Measurements from ENCODE around the gene HUNK.
A peak's percentile ranks its signal among the peaks of the same experiment; 100 is the strongest.

The HUNK gene

DNA sequence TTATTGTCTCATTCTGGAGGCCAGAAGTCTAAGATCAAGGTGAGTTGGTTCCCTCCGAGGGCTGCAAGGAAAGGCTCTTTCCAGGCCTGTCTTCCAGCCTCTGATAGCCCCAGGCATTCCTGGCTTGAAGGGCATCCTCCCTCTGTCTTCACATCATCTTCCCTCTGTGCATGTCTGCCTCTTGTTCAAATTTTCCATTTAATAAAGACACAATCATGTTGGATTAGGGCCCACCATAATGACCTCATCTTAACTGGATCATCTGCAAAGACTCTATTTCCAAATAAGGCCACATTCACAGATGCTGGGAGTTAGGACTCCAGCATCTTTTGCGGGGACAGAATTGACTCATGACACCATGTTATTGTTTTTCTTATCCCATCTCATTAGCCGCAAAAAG, 24.5 kb downstream of the HUNK start:
- TF ChIP-seq ARNT (IDR thresholded peaks at IDR 0.05) (no peak), TARDBP (IDR thresholded peaks at IDR 0.05) (no peak), BHLHE40 (IDR thresholded peaks at IDR 0.05; ENCODE audit: borderline replicate concordance) (no peak), CTBP1 (IDR thresholded peaks at IDR 0.05; ENCODE audit: borderline replicate concordance) (no peak)
- POLR2A ChIA-PET = no interaction called here
- CTCF ChIA-PET = no interaction called here
- no peak for DNase-seq (ENCODE audit: extremely low spot score)

DNA sequence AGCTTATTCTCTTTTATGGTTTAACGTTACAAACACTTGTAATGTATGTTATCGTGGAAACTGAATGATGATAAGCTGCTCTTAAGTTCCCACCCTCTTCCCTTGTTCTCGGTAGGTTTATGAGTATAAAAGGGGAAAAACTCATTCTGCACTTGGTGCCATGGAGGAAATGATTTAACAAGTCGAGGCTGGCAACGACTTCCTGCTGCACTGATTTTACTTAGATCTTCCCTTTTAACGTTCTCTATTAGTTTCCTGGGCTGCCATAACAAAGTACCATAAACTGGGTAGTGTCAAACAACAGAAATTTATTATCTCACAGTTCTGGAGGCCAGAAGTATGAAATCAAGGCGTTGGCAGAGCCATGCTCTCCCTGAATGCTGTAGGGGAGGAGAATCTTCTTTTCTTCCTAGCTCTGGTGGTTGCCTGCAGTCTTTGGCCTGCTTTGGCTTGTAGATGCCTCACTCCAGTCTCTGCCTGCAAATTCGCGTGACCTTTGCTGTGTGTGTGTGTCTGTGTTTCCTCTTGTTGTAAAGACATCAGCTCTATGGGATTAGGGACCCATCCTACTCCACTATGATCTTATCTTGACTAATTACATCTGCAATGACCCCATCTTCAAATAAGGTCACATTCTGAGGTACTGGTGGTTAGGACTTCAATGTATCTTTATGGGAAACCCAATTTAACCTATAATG, 26.3 kb downstream of the HUNK start:
- no peak for DNase-seq (ENCODE audit: extremely low spot score)
- no peak for TF ChIP-seq SP1 (IDR thresholded peaks at IDR 0.05)
- TF ChIP-seq HDGF (IDR thresholded peaks at IDR 0.05; ENCODE audit: borderline replicate concordance) = no peak
- no peak for TF ChIP-seq FOXM1 (IDR thresholded peaks at IDR 0.05; ENCODE audit: borderline replicate concordance)
- no peak for TF ChIP-seq CTBP1 (IDR thresholded peaks at IDR 0.05; ENCODE audit: borderline replicate concordance)
- no peak for TF ChIP-seq ELF4 (IDR thresholded peaks at IDR 0.05)
- TF ChIP-seq FOXA1 (IDR thresholded peaks at IDR 0.05) = no peak
- no peak for TF ChIP-seq BHLHE40 (IDR thresholded peaks at IDR 0.05; ENCODE audit: borderline replicate concordance)
- no peak for TF ChIP-seq FOXK2 (IDR thresholded peaks at IDR 0.05)
- no peak for TF ChIP-seq ARNT (IDR thresholded peaks at IDR 0.05)
- TF ChIP-seq LEF1 (IDR thresholded peaks at IDR 0.05; ENCODE audit: borderline replicate concordance) = no peak
- TF ChIP-seq L3MBTL2 (conservative IDR thresholded peaks at IDR 0.05) = no peak
- POLR2A ChIA-PET = no interaction called here
- CTCF ChIA-PET = interaction anchor here (0.7 kb wide), 1 partner anchor 13 kb away, joined by 4 read pairs; no protein-coding TSS in a partner anchor

DNA sequence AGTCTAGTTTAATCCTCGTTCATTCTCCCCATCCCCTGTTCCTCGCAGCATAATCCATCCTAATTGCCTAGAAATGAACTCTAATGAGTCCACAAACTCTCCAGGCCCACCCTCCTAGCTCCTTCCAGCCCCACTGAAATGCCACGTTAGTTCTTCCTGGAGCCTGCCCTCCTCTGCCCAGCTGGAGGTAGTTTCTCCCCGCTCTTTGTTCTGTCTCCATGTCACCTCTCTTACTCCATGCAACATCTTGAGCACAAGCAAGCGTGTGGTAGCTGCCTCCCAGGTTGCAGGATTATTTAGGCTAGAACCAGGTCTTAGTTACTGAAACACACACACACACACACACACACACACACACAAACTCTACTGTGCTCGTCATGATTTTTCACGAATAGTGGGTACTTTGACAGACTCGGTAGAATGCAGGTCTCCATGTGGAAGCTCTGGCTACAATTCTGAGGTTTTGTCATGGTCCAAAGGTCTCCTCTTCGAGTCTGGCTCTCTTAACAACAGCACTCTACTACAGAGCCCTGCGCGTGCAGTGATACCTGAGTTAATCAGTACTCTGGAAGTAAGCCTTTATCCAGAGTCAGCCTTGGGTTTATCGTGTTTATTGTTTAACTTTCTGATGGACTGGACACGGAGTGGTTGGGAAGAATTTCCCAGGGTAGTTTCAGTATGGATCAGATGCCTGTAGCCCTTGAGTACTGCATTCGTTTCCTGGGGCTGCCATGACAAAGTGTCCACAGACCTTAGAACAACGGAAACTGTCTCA, 27.5 kb downstream of the HUNK start:
- ChIA-PET CTCF (no interaction called here), POLR2A (no interaction called here)
- no peak for DNase-seq (ENCODE audit: extremely low spot score)
- TF ChIP-seq SP1 (IDR thresholded peaks at IDR 0.05) (no peak), ARNT (IDR thresholded peaks at IDR 0.05) (no peak), L3MBTL2 (conservative IDR thresholded peaks at IDR 0.05) (no peak), ZNF384 (IDR thresholded peaks at IDR 0.05) (no peak), NFRKB (IDR thresholded peaks at IDR 0.05) (no peak), FOXK2 (IDR thresholded peaks at IDR 0.05) (no peak), TARDBP (IDR thresholded peaks at IDR 0.05) (no peak), FOXA1 (IDR thresholded peaks at IDR 0.05) (no peak), FOXM1 (IDR thresholded peaks at IDR 0.05; ENCODE audit: borderline replicate concordance) (no peak), LEF1 (IDR thresholded peaks at IDR 0.05; ENCODE audit: borderline replicate concordance) (no peak), BHLHE40 (IDR thresholded peaks at IDR 0.05; ENCODE audit: borderline replicate concordance) (no peak), ELF4 (IDR thresholded peaks at IDR 0.05) (no peak), HDGF (IDR thresholded peaks at IDR 0.05; ENCODE audit: borderline replicate concordance) (no peak), SUZ12 (IDR thresholded peaks at IDR 0.05) (no peak)
- TF ChIP-seq, protein P1, sequence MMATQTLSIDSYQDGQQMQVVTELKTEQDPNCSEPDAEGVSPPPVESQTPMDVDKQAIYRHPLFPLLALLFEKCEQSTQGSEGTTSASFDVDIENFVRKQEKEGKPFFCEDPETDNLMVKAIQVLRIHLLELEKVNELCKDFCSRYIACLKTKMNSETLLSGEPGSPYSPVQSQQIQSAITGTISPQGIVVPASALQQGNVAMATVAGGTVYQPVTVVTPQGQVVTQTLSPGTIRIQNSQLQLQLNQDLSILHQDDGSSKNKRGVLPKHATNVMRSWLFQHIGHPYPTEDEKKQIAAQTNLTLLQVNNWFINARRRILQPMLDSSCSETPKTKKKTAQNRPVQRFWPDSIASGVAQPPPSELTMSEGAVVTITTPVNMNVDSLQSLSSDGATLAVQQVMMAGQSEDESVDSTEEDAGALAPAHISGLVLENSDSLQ (IDR thresholded peaks at IDR 0.05) = no peak

DNA sequence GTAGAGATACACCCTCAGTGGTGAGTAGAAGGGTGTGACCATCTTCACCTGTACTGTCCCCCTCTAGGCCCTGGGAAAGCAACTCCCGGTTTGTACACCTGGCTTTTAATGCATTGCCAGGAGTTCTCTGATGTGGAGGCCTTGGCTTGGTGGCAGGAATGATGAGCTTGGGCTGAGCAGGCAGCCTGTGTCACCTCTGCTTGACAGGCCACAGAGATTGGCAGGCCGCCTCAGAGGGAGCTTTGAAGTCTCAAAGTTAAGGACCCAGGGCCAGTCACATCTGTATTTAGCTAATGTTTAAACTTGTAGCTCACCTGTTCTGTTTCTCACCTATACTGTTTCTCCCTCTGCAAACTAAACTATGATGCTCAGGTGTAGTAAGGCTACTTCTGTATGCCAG, 28.5 kb downstream of the HUNK start:
- DNase-seq (ENCODE audit: extremely low spot score) = no peak
- ChIA-PET POLR2A (no interaction called here), CTCF (no interaction called here)
- TF ChIP-seq, protein P1 (IDR thresholded peaks at IDR 0.05) = no peak
- TF ChIP-seq CTBP1 (IDR thresholded peaks at IDR 0.05; ENCODE audit: borderline replicate concordance) (no peak), LEF1 (IDR thresholded peaks at IDR 0.05; ENCODE audit: borderline replicate concordance) (no peak), HDGF (IDR thresholded peaks at IDR 0.05; ENCODE audit: borderline replicate concordance) (no peak), BHLHE40 (IDR thresholded peaks at IDR 0.05; ENCODE audit: borderline replicate concordance) (no peak), SP1 (IDR thresholded peaks at IDR 0.05) (no peak), ELF4 (IDR thresholded peaks at IDR 0.05) (no peak), FOXA1 (IDR thresholded peaks at IDR 0.05) (no peak), ARNT (IDR thresholded peaks at IDR 0.05) (no peak), SUZ12 (IDR thresholded peaks at IDR 0.05) (no peak)

DNA sequence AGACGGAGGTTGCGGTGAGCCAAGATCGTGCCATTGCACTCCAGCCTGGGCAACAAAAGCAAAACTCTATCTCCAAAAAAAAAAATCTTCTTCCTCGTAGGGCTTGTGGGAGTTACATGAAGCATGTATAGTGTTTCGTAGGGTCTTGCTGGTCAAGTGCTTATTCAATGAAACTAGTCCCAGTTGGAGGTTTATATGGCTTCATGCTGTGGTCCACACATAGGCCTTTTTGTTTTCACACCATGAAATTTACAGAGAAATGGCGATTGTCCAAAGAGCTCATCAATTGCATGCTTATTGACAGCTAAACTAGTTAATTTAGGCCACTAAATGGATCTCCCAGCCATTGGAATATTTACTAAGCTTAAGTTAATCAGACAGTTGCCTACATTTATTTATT, 29.6 kb downstream of the HUNK start:
- ChIA-PET CTCF (interaction anchor here (1.7 kb wide), 1 partner anchor 32 kb away, joined by 3 read pairs; no protein-coding TSS in a partner anchor), POLR2A (no interaction called here)
- DNase-seq (ENCODE audit: extremely low spot score) = no peak
- TF ChIP-seq, protein P1 (IDR thresholded peaks at IDR 0.05) = peak; percentile 39; the same call in 1 of the 2 replicates
- no peak for TF ChIP-seq TARDBP (IDR thresholded peaks at IDR 0.05)

DNA sequence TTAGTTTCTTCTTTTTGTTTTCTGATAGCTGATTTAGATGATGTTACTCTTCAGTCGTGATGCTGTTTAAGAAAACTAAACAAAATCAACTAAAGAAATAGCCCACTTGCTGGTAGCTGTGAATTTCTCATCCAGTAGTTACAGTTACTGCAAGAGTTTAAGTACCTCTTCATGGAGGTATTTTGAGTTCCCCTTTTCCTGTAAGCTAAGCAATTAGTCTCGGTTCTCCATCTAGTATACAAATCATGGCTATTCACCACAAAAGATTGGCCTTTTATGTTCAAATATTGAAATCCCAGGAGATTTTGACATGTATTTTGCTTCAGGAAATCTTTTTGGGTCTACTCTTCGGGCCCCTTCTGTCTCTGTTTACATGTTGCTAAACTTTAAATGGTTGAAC, 31.1 kb downstream of the HUNK start:
- TF ChIP-seq, protein P1 (IDR thresholded peaks at IDR 0.05) = no peak
- no peak for TF ChIP-seq FOXA1 (IDR thresholded peaks at IDR 0.05)
- TF ChIP-seq FOXM1 (IDR thresholded peaks at IDR 0.05; ENCODE audit: borderline replicate concordance) = no peak
- TF ChIP-seq CTBP1 (IDR thresholded peaks at IDR 0.05; ENCODE audit: borderline replicate concordance) = no peak
- no peak for TF ChIP-seq LEF1 (IDR thresholded peaks at IDR 0.05; ENCODE audit: borderline replicate concordance)
- no peak for TF ChIP-seq SP1 (IDR thresholded peaks at IDR 0.05)
- POLR2A ChIA-PET = no interaction called here
- CTCF ChIA-PET = interaction anchor here (0.9 to 1.7 kb wide), 2 partner anchors 30 to 38 kb away, joined by 3 read pairs; no protein-coding TSS in a partner anchor
- no peak for DNase-seq (ENCODE audit: extremely low spot score)
